ENCODE measurements around the gene GNPDA1.

GRCh38 chr5:142046191-142046590 lies 33.4 kb upstream of the GNPDA1 start:
- TF ChIP-seq POLR2A (IDR thresholded peaks at IDR 0.05) (no peak), CTCF (IDR thresholded peaks at IDR 0.05) (no peak), EP300 (IDR thresholded peaks at IDR 0.05) (no peak), POLR2AphosphoS5 (IDR thresholded peaks at IDR 0.05) (no peak)
